GM18951 (cell line): ENCODE results near the gene DNM1.

Experiments used
- POLR2A ChIP-seq: IDR thresholded peaks from 4 replicates; pipeline ENCODE4 v1.6.1; 2011; ENCODE audit warnings: mild to moderate bottlenecking; ENCODE audit not compliant: insufficient read length, insufficient read depth; ENCODE audit errors: extremely low read depth
- in situ Hi-C: fragments of 300-500 bp; cut with MboI; formaldehyde crosslinking; loops from one replicate; pipeline ENCODE4 v1.12.0; 2022; ENCODE audit warnings: low sequenced_read_pairs, mixed read lengths, inconsistent platforms; ENCODE audit not compliant: unreplicated experiment

The DNM1 gene

DNA sequence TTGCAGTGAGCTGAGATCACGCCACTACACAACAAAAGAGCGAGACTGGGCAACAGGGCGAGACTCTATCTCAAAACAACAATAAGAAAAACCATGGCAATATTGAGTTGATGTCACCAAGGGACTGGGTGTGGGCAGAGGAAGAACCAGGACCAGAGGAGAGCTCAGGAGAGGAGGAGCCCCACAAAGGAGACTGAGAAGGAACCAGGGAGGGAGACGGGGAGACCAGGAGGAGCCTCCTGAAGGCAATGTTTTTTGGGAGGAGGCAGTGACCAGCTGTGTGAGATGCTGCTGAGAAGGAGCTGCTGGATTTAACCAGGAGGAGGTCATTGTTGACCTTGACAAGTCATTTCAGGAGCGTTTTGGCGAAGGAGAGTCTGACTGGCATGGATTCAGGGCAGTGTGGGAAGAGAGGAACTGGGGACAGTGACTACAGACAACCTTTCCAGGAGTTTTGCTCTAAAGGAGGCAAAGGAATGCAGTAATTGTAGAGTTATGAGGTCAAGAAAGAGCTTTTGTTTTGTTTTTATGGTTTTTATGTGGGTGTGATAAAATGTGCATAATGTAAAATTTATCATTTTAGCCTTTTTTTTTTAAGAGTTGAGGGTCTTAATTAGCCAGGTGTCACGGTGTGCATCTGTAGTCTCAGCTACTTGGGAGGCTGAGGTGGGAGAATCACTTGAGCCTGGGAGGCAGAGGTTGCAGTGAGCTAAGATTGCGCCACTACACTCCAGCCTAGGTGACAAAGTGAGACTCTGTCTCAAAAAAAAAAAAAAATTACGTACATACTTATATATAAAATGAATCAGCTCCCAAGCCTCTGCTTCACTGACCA lies 101.2 kb downstream of the DNM1 start:
- in situ Hi-C loops, result no loop called here
- no peak for TF ChIP-seq POLR2A
